ENCODE data around the gene EGFR. TPM values are rescaled to one million over a fixed set of nuclear protein-coding genes. Genes with fewer than 3 reads are reported as not detected.

Gene EGFR
- polyA plus RNA-seq, 1 donor: 20.1 TPM

GRCh38 chr7:55124989-55125875, 106.4 kb downstream of the EGFR start:
- DNase-seq (ENCODE audit: low read depth): no peak

- DNase-seq (ENCODE audit: low read depth): no peak
Measured at GRCh38 chr7:55127135-55127551, 108.3 kb downstream of the EGFR start.

- DNase-seq (ENCODE audit: low read depth): no peak
Measured at GRCh38 chr7:55127622-55128081, 108.8 kb downstream of the EGFR start.

- DNase-seq (ENCODE audit: low read depth): no peak
Measured at GRCh38 chr7:55128693-55129394, 110.0 kb downstream of the EGFR start.

GRCh38 chr7:55129541-55130394, 111.0 kb downstream of the EGFR start:
- no peak for DNase-seq (ENCODE audit: low read depth)

- no peak for DNase-seq (ENCODE audit: low read depth)
Measured at GRCh38 chr7:55130395-55131141, 111.8 kb downstream of the EGFR start.

GRCh38 chr7:55131142-55131929, 112.5 kb downstream of the EGFR start:
- no peak for DNase-seq (ENCODE audit: low read depth)

- DNase-seq (ENCODE audit: low read depth): no peak
Measured at GRCh38 chr7:55132550-55132889, 113.7 kb downstream of the EGFR start.

- DNase-seq (ENCODE audit: low read depth): no peak
Measured at GRCh38 chr7:55132890-55133551, 114.2 kb downstream of the EGFR start.

- DNase-seq (ENCODE audit: low read depth): no peak
Measured at GRCh38 chr7:55133630-55134358, 115.0 kb downstream of the EGFR start.

GRCh38 chr7:55134359-55134725, 115.5 kb downstream of the EGFR start:
- DNase-seq (ENCODE audit: low read depth): no peak

- no peak for DNase-seq (ENCODE audit: low read depth)
Measured at GRCh38 chr7:55134786-55135185, 116.0 kb downstream of the EGFR start.

GRCh38 chr7:55135462-55135861, 116.6 kb downstream of the EGFR start:
- no peak for DNase-seq (ENCODE audit: low read depth)

- no peak for DNase-seq (ENCODE audit: low read depth)
Measured at GRCh38 chr7:55138663-55139062, 119.8 kb downstream of the EGFR start.

GRCh38 chr7:55140221-55140940, 121.6 kb downstream of the EGFR start:
- no peak for DNase-seq (ENCODE audit: low read depth)

GRCh38 chr7:55140941-55141278, 122.1 kb downstream of the EGFR start:
- DNase-seq (ENCODE audit: low read depth): no peak

GRCh38 chr7:55142919-55143600, 124.2 kb downstream of the EGFR start:
- DNase-seq (ENCODE audit: low read depth): no peak
